RPMI7951 (cell line): ENCODE data around the gene SLC5A4. TPM values are rescaled to one million over a fixed set of nuclear protein-coding genes. Genes with fewer than 3 reads are reported as not detected.

Experiments used
- DNase-seq: peaks from one replicate; pipeline ENCODE4 v3.0.0-alpha.2; 2012; ENCODE audit warnings: low read depth
- total RNA-seq: library from RNA; depleted of rRNA; stranded (reverse); fragments of >200 nt; shearing (Covaris generic); gene quantifications from 2 replicates; pipeline ENCODE4 v1.2.3, GENCODE V29; 2014

Gene SLC5A4
- total RNA-seq, 1 experiment from 2014 or later, result not detected

DNA sequence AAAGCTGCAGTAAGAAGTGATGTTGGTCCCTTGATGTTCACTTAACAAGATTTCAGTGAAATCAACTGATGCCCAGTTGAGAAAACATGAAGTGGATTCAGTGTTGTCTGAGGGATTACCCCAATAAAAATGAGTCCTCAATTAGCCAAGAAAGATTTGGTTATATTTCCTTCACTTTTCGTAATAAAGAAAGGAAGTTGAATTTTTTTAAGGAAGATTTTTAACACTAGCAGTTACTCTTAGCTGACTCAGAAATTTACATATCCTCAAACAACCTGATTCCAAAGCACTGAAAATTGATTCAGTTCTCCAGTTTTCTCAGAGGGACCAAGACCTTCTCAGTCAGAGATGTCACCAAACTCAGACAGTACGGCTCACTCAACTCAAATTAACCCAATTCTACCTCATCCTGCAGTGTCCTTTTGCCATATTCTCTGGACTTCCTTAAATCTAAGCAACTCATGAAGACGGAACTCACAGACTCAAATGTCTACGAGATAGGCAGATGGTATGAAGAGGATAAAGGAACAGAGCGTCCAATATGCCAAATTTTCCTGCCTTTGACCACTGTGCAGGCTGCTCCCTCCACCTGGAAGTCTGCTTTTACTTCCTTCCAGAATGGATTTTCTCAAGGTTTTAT lies 22.8 kb downstream of the SLC5A4 start:
- DNase-seq, result no peak

DNA sequence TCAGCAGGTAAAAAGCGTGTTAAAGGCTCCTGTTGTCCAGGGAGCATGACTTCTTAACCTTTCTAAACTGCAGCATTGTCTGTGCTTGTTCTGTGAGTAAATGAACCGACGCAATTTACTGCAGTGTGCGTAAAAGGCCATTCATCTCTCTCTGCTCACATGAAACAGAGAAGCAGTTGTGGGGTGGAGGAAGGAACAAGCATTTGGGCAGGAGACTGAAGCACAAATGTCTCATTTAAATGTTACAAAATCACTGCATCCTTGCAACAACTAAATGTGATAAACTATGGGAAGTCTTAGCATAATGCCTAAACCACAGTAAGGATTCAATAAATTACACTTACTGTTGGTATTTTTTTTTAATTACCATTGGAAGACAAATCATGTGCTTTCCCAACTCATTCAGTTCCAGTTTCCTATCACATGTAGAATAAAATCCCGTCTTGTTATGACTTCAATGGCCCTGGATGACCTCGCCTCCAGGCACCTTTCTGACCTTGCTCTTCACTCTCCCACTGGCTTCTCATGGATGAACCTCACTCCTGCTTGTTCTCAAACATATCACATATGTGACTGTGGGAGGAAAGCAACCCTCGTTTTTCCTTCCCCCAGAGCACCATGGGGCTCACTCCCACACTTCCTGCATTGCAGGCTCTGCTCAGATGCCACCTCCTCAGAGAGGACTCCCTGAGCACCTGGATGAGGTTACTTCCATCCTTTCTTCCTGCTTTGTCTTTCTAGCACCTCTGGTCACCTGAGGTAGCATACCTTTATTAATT lies 28.6 kb downstream of the SLC5A4 start:
- no peak for DNase-seq

DNA sequence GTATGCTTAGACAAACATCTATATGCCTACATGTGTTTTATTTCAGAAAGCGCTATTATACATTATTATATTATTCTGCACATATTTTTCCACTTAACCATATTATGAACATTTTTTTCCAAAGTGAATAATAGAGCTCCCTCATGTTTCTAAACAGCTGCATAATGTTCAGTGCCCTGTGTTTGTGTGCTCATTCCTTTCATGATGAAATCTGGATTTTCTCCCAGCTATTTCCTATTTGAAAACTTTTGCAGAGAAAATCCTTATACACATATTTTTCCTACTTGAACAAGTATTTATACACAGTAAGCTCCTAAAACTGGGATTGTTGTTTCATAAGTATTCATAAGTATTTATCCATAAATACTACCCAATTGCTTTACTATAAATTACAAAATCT lies 32.2 kb downstream of the SLC5A4 start:
- DNase-seq, result no peak

DNA sequence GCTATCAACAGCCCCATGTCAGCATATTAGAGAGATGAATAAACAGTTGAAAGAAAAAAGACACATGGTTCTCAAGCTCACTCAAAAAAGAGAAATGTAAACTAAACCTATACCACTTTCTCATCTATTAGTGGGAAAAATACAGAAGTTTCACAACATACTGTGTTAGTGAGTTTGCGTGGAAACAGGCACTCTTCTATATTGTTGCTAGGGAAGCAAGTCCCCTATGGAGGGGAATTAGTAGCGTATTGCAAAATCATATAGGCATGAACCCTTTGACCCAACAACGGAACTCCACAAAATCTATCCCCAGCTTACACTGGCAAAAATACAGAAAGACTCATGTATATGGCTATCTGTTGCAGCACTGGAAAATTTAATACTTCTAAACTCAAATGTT lies 36.1 kb downstream of the SLC5A4 start:
- no peak for DNase-seq

DNA sequence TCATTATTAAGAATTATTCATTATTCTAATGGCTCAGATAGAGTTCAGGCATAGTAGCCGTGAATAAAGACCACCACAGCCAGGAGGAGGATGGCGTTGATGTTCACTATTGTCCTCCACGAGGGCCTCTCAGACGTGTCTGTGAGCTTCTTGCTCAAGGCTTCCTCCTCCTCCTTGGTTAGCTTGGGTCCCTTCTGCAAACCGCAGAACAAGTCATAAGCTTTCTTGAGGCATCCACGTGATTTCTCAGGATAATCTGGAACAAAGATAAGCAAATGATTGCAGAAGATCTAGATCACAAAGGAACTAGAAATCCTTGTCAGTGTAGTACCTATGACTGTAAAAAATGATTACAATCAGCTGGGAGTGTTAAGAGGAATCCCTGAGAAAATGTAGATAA lies 36.7 kb downstream of the SLC5A4 start:
- DNase-seq, result peak; percentile 4

DNA sequence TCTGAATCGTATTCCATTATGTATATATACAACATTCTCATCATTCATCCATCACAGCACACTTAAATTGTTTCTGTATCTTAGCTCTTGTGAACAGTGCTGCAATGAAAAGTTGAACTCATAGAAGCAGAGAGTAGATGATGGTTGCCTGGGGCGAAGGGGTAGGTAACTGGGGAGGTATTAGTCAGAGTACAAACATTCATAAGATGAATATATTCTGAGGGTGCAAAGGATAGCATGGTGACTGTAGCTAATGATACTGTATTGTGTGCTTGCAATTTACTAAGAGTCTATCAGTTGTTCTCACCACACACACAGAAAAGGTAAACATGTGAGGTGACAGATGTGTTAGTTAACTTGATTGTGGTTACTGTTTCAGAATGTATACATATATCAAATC lies 37.7 kb downstream of the SLC5A4 start:
- no peak for DNase-seq

DNA sequence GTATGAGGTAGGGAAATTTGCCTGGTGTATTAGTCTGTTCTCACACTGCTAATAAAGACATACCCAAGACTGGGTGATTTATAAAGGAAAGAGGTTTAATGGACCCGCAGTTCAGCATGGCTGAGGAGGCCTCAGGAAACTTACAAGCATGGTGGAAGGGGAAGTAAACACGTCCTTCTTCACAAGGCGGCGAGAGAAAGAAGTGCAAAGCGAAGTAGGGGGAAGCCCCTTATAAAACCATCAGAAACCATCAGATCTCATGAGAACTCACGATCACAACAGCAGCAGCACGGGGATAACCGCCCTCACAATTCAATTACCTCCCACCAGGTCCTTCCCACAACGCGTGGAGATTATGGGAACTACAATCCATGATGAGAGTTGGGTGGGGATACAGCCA lies 38.2 kb downstream of the SLC5A4 start:
- no peak for DNase-seq

DNA sequence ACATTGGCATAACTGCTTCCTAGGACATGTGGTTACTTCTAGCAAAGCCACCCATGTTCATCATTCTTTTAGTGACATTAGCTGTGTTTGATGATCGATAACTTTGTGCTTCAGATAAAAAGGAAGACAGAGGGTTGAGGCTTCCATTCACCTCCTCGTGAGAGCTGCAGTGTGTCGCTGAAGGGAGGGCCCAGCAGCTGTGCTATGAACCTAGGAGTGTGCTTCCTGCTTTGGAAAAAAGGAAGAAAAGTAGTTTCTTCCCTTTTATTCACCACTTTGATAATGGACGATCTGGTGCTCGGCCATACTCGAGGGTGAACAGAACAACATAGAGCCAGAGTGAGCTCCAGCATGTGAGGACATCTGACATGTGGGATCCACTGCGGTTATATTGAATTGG lies 44.1 kb downstream of the SLC5A4 start:
- no peak for DNase-seq

DNA sequence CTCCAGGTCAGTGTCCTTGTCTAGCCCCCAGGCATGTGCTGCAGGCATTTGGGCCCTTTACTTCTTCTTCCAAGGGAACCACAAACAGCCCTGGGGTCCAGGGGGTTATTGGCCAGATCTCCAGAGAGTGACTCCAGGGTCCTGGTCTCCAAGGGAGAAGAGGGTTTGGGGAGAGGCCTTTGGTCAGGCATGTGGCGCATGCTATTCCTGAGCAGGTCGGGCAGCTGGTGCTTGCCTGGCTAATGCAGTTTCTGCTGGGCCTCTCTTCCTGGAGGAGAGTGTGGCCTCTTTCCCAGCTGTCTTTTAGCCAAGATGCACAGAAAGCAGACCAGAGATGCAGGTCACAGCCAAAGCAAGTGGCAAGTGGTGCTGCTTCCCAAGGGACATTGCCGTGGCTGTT lies 46.5 kb downstream of the SLC5A4 start:
- no peak for DNase-seq

DNA sequence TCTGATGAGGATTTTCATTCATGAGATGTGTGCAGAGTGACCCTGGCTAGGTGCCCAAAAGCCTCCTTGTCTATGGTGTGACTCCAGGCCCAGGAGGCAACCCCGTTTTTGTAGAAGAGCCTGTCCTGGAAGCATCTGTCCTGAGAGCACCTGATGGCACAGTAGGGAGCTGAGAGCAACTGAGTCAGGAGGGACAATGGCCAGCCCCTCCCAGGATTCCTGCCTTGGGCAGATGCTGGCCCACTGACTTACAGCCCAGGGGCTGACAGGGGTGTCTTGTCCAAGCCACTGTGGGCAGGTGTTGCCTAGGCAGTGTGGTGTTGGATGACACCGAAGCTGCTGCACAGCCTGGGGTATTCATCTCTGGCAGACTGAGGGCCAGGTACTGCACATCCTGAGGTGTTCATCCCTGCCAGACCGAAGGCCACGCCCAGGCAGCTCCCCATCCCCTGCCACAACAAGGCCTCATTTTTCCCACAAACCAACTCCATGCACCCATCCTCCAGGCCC lies 47.1 kb downstream of the SLC5A4 start:
- no peak for DNase-seq

DNA sequence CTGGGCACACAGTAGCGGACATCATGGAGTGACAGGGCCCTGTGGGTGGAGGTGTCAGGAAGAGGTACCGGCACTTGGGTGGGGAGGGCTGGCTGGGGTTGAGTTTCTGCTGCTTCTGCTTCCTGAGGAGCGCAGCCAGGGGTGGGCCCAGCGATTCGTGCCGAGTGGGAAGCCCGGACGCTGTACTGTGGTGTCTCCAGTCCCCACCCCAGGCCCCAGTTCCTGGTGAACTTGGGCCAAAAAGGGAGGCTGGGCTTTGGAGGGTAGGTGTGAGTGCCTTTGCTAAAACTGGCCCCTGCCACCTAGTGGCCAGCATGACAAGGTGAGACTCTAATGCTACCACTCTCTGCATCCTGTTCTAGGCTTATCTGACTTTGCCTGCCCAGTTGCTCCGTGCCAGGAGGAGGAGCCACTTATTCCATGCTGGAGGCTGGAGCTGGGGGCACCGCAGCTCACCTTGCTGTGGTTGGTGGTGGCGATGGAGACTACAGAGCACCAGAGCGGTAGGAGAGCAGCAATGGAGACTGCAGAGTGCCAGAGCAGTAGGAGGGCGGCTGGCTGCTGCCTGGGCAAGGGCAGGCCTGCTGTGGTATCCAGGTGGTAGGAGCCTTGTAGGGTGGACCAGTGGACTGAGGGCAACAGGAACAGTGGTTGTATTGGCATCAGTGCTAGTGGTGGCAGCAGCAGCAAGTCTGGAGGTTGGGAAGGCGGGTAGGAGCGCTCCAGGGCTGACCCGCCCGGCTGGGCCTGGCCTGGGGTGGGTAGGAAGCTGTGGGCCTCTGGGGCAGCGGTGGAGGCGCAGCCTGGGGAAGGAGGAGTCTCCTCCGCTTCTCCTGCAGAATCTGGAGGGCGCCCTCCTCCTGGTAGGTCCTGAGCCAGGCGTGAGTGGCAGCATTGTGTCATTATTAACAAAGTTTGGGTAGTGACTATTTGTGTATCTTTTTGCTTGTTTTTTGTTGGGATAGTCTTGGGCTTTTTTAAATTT lies 48.1 kb downstream of the SLC5A4 start:
- DNase-seq, result peak; percentile 18

DNA sequence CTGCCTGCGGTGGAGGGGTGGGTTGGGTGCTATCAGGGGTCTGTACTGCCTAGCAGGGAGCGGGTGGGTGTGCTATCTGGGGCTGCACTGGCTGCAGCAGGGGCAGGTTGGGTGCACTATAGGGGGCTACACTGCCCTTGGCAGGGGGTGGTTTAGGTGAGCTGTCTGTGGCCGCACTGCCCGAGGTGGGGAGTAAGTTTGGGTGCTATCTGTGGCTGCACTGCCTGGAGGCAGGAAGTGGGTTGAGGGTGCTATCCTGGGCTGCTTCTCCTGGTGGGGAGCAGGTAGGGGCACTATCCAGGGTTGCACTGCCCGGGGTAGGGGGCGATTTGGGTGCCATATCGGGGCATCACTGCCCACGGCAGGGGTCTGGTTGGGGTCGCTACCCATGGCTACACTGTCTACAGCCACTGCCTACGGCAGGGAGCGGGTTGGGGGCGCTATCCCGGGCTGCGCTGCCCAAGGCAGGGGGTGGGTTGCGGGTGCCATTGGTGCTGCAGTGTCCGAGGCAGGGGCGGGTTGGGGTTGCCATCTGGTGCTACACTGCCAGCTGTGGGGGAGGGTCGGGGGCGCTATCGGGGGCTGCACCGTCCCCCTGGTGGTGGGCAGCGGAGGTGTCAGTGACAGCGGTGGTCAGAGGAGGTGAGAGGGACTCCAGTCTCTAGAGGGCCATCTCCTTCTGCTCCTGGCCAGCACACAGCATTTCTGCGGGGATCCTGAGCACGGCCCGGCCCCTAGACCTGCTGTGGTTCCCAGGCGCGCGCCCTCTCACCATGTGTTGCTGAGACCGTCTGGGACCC lies 49.0 kb downstream of the SLC5A4 start:
- no peak for DNase-seq

DNA sequence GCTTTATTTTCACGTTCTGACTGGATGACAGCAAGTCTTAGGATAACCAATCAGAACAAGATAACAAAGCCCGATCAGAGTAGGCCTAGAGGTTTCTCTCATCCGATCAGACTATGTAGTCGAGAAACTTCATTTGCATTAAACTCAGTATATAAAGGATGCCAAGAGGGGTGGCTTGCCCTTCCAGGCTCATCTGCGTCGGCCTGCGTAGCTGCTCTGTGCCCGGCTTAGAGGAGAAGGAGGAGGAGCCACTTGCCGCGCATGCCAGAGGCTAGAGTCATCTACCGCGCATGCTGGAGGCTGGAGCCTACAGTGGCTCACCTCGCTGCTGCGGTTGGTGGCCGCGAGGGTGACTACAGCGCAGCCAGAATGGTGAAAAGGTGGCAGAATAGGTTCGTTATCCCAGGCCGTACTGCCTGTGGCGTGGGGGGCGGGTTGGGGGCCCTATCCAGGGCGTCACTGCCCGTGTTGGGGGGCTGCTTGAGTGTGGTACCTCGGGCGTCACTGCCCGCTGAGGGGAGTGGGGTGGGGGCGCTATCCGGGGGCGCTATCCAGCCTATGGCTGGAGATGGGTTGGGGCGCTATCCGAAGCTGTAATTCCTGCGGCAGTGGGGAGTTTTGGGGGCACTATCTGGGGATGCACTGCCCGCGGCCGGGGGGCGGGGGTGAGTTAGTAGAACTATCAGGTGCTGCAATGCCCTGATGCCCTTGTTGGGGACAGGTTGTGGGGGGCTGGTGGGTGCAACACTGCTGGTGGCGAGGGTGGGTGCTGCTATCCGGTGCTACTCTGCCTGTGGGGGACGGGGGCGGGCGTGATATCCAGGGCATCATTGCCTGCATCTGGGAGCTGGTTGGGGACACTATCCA lies 50.1 kb downstream of the SLC5A4 start, which contains the start of gene RFPL2:
TSS of gene RFPL2 (minus strand) at position 218 of the 867 bp plus-strand sequence. CDS start 2,622 bp downstream, outside the sequence.
- no peak for DNase-seq

DNA sequence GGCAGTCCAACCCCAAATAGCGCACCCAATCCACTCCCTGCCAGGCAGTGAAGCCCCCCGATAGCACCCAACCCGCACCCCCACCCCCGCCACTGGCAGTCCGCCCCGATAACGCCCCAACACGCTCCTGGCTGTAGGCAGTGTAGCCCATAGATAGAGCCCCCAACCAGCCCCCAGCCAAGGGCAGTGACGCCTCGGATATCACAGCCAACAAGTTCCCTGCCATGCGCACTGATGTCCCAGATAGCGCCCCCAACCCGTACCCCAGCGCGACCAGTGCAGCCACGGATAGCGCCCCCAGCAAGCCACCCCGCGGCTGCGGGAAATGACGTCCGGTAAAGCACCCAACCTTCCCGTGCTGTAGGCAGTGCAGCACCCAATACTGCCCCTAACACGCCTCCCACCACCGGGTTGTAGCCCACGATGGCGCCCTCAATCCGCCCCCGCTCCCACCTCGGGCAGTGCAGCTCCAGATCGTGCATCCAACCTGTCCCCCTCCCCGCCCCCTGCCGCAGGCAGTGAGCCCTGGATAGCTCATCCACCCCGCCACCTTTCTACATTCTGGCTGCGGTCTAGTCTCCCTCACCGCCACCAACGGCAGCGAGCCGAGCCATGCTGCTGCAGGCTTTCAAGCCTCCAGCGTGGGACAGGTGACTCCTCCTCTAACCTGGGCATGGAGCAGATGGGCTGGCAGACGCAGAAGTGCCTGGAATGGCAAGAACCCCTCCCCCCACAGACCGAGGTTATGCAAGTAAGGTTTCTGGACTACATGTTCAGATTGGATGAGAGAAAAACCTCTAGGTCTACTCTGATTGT lies 50.9 kb downstream of the SLC5A4 start:
- no peak for DNase-seq

DNA sequence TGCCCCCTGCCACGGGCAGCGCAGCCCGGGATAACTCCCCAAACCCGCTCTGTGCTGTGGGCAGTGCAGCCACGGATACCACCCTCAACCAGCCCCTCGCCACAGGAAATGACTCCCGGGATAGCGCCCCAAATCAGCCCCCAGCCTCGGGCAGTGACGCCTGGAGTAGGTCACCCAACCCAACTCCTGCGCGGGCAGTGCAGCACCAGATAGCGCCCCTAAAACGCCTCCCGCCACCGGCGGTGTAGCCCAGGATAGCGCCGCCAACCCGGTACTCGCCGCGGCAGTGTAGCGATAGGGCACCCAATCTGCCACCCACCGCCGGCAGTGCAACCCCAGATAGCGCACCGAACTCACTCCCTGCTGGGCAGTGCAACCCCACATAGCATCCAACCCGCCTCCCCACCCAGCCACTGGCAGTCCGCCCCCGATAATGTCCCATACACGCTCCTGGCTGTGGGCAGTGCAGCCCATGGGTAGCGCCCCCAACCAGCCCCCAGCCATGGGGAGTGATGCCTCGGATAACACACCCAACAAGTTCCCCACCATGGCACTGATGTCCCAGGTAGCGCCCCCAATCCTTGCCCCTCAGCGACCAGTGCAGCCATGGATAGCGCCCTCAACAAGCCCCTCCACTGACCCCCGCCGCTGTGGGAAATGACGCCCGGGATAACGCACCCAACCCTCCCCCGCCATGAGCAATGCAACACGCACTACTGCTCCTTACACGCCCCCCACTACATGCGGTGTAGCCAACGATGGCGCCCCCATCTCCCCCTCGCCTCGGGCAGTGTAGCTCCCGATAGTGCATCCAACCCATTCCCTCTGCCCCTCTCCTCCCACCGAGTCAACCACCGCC lies 51.7 kb downstream of the SLC5A4 start:
- no peak for DNase-seq

DNA sequence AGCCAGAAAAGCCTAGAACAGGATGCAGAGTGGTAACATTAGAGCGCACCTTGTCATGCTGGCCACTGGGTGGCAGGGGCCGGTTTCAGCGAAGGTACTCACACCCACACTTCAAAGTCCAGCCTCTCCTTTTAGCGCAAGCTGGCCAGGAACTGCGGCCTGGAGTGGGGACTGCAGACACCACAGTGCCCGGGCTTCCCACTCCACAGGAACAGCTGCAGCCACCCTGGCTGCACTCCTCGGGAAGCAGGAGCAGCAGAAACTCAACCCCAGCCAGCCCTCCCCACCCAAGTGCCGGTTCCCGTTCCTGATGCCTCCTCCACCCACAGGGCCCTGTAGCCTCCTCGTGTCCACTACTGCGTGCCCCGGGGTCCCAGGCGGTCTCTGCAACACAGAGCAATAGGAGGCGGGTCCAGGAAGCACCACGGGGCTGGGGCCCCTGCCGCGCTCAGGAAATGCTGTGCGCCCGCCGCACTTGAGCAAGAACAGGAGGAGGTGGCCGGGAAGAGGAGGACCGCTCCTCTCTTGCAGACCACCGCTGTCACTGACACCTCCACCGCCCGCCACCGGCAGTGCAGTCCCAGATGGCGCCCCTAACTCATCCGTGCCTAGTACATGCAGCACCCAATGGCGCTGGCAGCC lies 52.5 kb downstream of the SLC5A4 start:
- DNase-seq, result peak; percentile 34

DNA sequence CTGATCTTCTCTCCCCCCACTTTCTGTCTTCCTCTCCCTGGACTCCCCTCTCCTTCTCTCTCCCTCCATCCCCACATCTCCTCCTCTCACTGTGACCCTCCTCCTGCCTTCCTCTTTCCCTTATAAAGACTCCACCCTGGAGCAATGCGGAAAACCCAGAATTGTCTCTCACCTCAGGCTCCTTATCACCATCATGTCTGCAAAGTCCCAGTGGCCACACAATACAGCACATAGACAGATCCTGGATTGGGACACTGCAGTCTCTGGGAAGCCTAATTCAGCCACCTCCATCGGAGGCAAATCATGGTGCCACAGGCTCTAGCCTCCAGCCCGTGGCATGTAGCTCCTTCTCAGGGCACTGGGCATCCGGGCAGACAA lies 53.0 kb downstream of the SLC5A4 start:
- DNase-seq, result no peak

DNA sequence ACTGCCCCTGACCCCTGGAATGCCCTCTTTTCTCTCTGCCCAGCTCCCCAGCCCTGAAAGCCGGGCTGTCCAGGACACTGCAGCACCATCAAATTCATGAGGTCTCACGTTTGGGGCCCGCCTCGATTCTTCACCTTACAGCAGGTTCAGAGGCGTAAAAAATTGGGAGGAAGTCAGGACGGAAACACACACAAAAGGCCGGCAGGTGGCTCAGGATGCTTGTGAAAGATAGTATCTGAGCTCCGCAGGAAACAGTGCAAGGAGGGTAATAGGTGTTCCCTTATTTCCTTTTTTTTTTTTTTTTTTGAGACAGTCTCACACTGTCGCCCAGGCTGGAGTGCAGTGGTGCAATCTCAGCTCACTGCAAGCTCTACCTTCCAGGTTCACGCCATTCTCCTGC lies 54.4 kb downstream of the SLC5A4 start:
- no peak for DNase-seq
